Uterus (tissue), 4 donors: ENCODE results near the gene AGPAT4. TPM values are rescaled to one million over a fixed set of nuclear protein-coding genes. Genes with fewer than 3 reads are reported as not detected.

Experiments used
- DNase-seq, 2 donors: peaks; one replicate each; pipeline ENCODE4 v3.0.0-alpha.2; 2019 to 2020
- H3K27ac ChIP-seq, 2 donors: fragments of 200-600 bp; sonication (generic); 1 replicate in 1 of 2; 2 replicates in 1 of 2; pipeline ENCODE4 v1.5.1; 2016 to 2018
- H3K27me3 ChIP-seq, 2 donors: fragments of 200-600 bp; sonication (generic); one replicate each; pipeline ENCODE4 v1.5.1; 2018 to 2019; ENCODE audit warnings: control low read depth in 1 of 2
- H3K36me3 ChIP-seq, 2 donors: fragments of 200-600 bp; sonication (generic); one replicate each; pipeline ENCODE4 v1.5.1; 2019; ENCODE audit warnings: control low read depth in 1 of 2
- H3K4me1 ChIP-seq, 2 donors: fragments of 200-600 bp; sonication (generic); one replicate each; pipeline ENCODE4 v1.5.1; 2018 to 2019; ENCODE audit warnings: control low read depth in 1 of 2
- H3K4me3 ChIP-seq, 2 donors: fragments of 200-600 bp; sonication (generic); 1 replicate in 1 of 2; 2 replicates in 1 of 2; pipeline ENCODE4 v1.5.1; 2018 to 2019; ENCODE audit warnings: mild to moderate bottlenecking in 1 of 2
- H3K9me3 ChIP-seq, 2 donors: fragments of 200-600 bp; sonication (generic); one replicate each; pipeline ENCODE4 v1.5.1; 2019; ENCODE audit warnings: control low read depth in 1 of 2
- POLR2A ChIP-seq, 2 donors: fragments of 450-650 bp; IDR thresholded peaks; one replicate each; pipeline ENCODE4 v1.6.1; 2016; ENCODE audit warnings: antibody characterized with exemption in 2 of 2, mild to moderate bottlenecking in 1 of 2, moderate library complexity in 1 of 2
- intact Hi-C: fragments of 100-400 bp; cut with DNase I; formaldehyde crosslinking; loops from one replicate; pipeline ENCODE4 v1.15.1; 2023; ENCODE audit warnings: low total_unique reads
- total RNA-seq, 4 donors: library from RNA; depleted of rRNA in 3 of 4; stranded (reverse); fragments of >200 nt in 3 of 4; gene quantifications; one replicate each; pipeline versions ENCODE4 v1.1.0 to v1.2.4, GENCODE V29; 2014 to 2023
- TF ChIP-seq, protein P1 (sequence below), 4 experiments: fragments of 200-600 bp in 2 of 4; fragments of 450-650 bp in 2 of 4; sonication (generic) in 2 of 4; IDR thresholded peaks; one replicate each; pipeline ENCODE4 v1.5.1; 2016 to 2019; ENCODE audit warnings: antibody characterized with exemption in 4 of 4, mild to moderate bottlenecking in 2 of 4, moderate library complexity in 1 of 4
- donor health status: DM: yes; HTN: yes; CAD: no.

Gene AGPAT4
- total RNA-seq, 4 donors from 2014 or later: 2.9 to 18.1 (median 15.1) TPM

DNA sequence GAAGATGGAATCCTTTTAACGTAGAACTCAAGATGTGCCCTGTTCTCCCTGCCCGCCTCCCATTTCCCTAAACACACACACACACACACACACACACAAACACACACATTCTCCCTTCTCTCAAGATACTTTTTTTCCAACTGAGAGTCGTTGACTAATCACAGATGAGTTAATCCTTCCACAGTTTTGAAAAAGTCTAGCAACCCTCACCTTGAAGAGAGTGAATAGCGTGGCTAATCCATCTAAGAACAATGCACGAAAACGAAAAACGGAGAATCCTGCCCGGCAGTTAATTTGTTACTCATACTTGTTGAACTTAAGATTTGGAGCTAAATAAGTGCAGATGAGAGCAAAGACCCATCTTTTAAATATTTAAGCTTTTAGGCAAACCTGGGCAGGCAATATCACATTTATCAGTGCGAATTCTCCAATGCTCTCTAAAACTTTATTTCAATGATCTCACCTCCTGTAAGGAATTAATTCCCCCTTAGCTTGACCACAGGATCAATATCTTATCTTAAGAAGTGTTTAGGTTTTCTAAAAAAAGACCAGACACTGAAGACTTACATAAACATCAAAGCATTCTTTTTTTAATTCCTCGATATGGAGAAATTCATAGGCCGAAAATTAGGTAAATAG is 1.1 kb downstream of the AGPAT4 start:
- Histone ChIP-seq H3K4me1 (no peaks in the 10 kb centered on the region), H3K27ac (peak overlapping the region; percentile 68 to 88), H3K9me3 (no peaks in the 10 kb centered on the region), H3K4me3 (peak overlapping the region; percentile 64 to 74), H3K36me3 (no peaks in the 10 kb centered on the region), H3K27me3 (no peaks in the 10 kb centered on the region)
- intact Hi-C loops: no loop called here
- no peak for DNase-seq
- no peak for TF ChIP-seq POLR2A (IDR thresholded peaks at IDR 0.05)
- TF ChIP-seq, protein P1, sequence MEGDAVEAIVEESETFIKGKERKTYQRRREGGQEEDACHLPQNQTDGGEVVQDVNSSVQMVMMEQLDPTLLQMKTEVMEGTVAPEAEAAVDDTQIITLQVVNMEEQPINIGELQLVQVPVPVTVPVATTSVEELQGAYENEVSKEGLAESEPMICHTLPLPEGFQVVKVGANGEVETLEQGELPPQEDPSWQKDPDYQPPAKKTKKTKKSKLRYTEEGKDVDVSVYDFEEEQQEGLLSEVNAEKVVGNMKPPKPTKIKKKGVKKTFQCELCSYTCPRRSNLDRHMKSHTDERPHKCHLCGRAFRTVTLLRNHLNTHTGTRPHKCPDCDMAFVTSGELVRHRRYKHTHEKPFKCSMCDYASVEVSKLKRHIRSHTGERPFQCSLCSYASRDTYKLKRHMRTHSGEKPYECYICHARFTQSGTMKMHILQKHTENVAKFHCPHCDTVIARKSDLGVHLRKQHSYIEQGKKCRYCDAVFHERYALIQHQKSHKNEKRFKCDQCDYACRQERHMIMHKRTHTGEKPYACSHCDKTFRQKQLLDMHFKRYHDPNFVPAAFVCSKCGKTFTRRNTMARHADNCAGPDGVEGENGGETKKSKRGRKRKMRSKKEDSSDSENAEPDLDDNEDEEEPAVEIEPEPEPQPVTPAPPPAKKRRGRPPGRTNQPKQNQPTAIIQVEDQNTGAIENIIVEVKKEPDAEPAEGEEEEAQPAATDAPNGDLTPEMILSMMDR (IDR thresholded peaks at IDR 0.05): no peak

DNA sequence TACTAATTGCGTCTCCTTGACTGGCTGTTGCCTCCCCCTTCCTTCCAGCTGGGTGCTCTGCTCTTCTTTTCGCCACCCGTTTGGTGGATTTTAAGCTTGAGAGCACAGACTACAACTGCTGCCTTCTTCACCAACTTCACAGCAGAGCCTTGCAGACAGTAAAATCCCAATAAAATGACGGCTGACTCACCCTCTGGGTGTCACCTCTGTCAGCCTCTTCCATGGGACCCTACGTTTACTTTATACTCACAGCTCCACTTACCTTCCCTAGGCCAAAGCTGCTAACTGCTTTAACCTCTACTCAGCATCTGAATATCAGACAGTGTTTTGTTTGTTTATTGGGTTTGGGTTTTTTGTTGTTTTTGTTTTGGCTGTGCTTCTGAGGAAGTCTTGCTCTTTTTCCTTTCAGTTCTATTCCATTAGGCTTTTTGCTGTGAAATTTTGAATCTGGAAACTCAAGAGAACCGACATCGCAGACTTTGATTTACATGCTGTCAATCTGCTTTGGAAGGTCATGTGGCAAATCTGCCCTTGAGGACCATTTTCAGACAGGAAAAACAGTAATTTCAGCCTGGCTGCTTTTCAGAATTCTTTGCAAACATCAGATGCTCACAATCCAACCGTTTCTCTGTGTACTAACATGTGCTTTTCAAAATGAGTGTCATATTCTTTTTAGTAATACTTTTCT is 2.4 kb downstream of the AGPAT4 start:
- Histone ChIP-seq H3K4me1 (no peaks in the 10 kb centered on the region), H3K9me3 (no peaks in the 10 kb centered on the region), H3K4me3 (no peak overlapping the region), H3K27ac (no peak overlapping the region), H3K36me3 (no peaks in the 10 kb centered on the region), H3K27me3 (no peaks in the 10 kb centered on the region)
- DNase-seq: no peak
- intact Hi-C loops: no loop called here
- TF ChIP-seq, protein P1 (IDR thresholded peaks at IDR 0.05): no peak
- no peak for TF ChIP-seq POLR2A (IDR thresholded peaks at IDR 0.05)

DNA sequence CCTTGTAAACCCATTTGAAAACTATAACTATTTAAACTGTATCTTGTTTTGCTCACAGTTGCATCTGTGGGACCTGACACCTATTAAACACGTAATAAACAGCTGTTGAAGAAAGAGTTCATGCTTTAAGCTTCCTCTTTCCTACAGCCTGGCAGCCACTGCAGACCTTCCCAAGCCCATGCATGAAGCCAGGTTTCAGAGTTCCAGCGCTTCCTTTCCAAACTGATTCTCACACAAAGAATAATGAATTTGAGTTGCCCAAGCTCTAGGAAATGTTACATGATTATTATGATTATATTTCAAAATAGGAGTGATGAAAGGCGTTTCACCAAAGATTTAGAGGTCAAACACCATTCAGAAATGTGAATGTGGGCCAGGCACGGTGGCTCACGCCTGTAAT is 3.7 kb downstream of the AGPAT4 start:
- DNase-seq: no peak
- Histone ChIP-seq H3K36me3 (no peaks in the 10 kb centered on the region), H3K27ac (no peak overlapping the region), H3K4me3 (no peak overlapping the region), H3K9me3 (no peaks in the 10 kb centered on the region), H3K4me1 (no peaks in the 10 kb centered on the region), H3K27me3 (no peaks in the 10 kb centered on the region)
- TF ChIP-seq, protein P1 (IDR thresholded peaks at IDR 0.05): no peak
- TF ChIP-seq POLR2A (IDR thresholded peaks at IDR 0.05): no peak
- intact Hi-C loops: no loop called here

DNA sequence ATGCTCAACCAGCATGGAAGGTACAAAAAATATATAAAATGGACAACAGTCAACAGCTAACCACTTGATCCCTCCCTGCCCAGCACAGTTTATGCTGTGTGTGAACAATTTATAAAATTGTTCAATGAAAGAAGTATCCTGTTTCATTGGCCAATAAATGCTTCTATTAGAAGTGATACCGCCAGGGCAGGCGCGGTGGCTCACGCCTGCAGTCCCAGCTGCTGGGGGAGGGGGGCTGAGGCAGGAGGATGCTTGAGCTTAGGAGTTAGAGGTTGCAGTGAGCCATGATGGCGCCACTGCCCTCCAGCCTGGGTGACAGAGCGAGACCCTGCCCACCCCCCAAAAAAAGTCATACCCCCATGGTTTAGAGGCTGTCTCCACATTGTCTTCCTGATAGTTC is 4.6 kb downstream of the AGPAT4 start:
- no peaks in the 10 kb centered on the region for H3K4me1 ChIP-seq
- H3K9me3 ChIP-seq: no peaks in the 10 kb centered on the region
- no peak overlapping the region for H3K27ac ChIP-seq
- no peaks in the 10 kb centered on the region for H3K36me3 ChIP-seq
- H3K4me3 ChIP-seq: no peak overlapping the region
- intact Hi-C loops: no loop called here
- no peaks in the 10 kb centered on the region for H3K27me3 ChIP-seq
- TF ChIP-seq, protein P1 (IDR thresholded peaks at IDR 0.05): no peak
- TF ChIP-seq POLR2A (IDR thresholded peaks at IDR 0.05): no peak
- no peak for DNase-seq

DNA sequence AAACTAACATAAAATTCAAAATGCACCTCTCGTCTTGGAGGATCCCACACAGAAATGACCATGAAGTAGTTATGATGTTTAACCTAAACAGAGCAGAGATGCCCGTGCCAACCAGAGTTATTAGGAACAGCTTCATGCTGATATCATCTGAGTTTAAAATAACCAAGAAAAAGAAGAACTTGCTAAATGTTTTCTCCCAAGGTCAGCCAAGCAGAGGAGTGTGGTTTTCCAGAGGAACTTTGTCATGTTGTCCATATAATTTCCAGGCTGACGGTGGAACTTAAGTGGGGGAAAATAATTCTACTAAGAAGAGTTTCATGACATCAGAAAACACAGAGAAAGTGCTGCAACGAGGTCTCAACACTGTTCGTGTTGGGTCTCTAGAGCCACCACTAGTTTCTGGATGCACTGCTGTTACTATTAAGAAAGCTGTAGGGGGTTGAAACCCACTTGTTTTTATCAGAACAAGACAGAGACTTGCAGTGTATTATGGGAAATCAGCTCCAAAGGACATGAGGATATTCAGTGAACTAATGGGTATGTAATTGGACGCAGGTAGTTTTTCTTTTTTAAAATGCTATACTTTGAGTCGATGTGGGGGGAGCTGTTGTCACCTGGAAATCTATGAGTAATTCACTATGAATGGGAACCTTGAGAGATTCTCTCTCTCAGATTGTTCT is 5.2 kb downstream of the AGPAT4 start:
- no peak overlapping the region for H3K27ac ChIP-seq
- no peak overlapping the region for H3K4me3 ChIP-seq
- H3K9me3 ChIP-seq: no peaks in the 10 kb centered on the region
- DNase-seq: no peak
- no peaks in the 10 kb centered on the region for H3K4me1 ChIP-seq
- no peaks in the 10 kb centered on the region for H3K27me3 ChIP-seq
- TF ChIP-seq, protein P1 (IDR thresholded peaks at IDR 0.05): no peak
- TF ChIP-seq POLR2A (IDR thresholded peaks at IDR 0.05): no peak
- intact Hi-C loops: no loop called here
- H3K36me3 ChIP-seq: no peaks in the 10 kb centered on the region
